SK-N-SH treated with all-trans-retinoic acid at 6 μM for 48 hours (cell line): Measurements from ENCODE around the gene CDC42BPB.

ENCODE experiments used
- BACH2 ChIP-seq: fragments of 250-450 bp; sonication (Bioruptor Pico); IDR thresholded peaks from 2 replicates; pipeline ENCODE4 v1.9.0; 2021; ENCODE audit warnings: mild to moderate bottlenecking, borderline replicate concordance
- CREB5 ChIP-seq: fragments of 250-450 bp; sonication (Bioruptor Pico); IDR thresholded peaks from 2 replicates; pipeline ENCODE4 v1.5.1; 2020; ENCODE audit warnings: low read depth, mild to moderate bottlenecking, moderate library complexity
- GLIS3 ChIP-seq: fragments of 250-450 bp; sonication (Bioruptor Pico); IDR thresholded peaks from 2 replicates; pipeline ENCODE4 v1.5.0; 2020; ENCODE audit warnings: mild to moderate bottlenecking, moderate library complexity
- ISL1 ChIP-seq: fragments of 250-450 bp; sonication (Bioruptor Pico); IDR thresholded peaks from 2 replicates; pipeline ENCODE4 v2.1.2; 2022; ENCODE audit warnings: mild to moderate bottlenecking, moderate library complexity
- PATZ1 ChIP-seq: fragments of 250-450 bp; sonication (Bioruptor Pico); IDR thresholded peaks from 2 replicates; pipeline ENCODE4 v1.8.0; 2020; ENCODE audit warnings: mild to moderate bottlenecking, moderate library complexity, borderline replicate concordance
- RARB ChIP-seq: fragments of 250-450 bp; sonication (Bioruptor Pico); IDR thresholded peaks from 2 replicates; pipeline ENCODE4 v1.8.0; 2021; ENCODE audit warnings: mild to moderate bottlenecking, moderate library complexity
- TOX ChIP-seq: fragments of 250-450 bp; sonication (Bioruptor Pico); IDR thresholded peaks from 2 replicates; pipeline ENCODE4 v1.8.0; 2021; ENCODE audit warnings: mild to moderate bottlenecking, moderate library complexity, borderline replicate concordance
- TSHZ2 ChIP-seq: fragments of 250-450 bp; sonication (Bioruptor Pico); IDR thresholded peaks from 2 replicates; pipeline ENCODE4 v1.5.0; 2020; ENCODE audit warnings: mild to moderate bottlenecking, moderate library complexity
- ZFP3 ChIP-seq: fragments of 250-450 bp; sonication (Bioruptor Pico); IDR thresholded peaks from 2 replicates; pipeline ENCODE4 v1.5.0; 2020; ENCODE audit warnings: mild to moderate bottlenecking, moderate library complexity
- ZFP30 ChIP-seq: fragments of 450-650 bp; formaldehyde crosslinking; IDR thresholded peaks from 2 replicates; pipeline ENCODE4 v1.5.0; 2022; ENCODE audit warnings: mild to moderate bottlenecking, moderate library complexity
- ZNF565 ChIP-seq: fragments of 450-650 bp; formaldehyde crosslinking; conservative IDR thresholded peaks from 2 replicates; pipeline ENCODE4 v1.5.0; 2020; ENCODE audit warnings: low read depth, mild to moderate bottlenecking, moderate library complexity

- no peak for TF ChIP-seq ZFP3 (CRISPR knock-in tag)
- no peak for TF ChIP-seq TSHZ2
- TF ChIP-seq BACH2 (CRISPR knock-in tag) = no peak
- no peak for TF ChIP-seq ZNF565 (CRISPR knock-in tag)
- TF ChIP-seq TOX (CRISPR knock-in tag) = no peak
- no peak for TF ChIP-seq ISL1 (CRISPR knock-in tag)
- TF ChIP-seq CREB5 (CRISPR knock-in tag) = no peak
- TF ChIP-seq GLIS3 (CRISPR knock-in tag) = no peak
- TF ChIP-seq ZFP30 (CRISPR knock-in tag) = no peak
- TF ChIP-seq RARB (CRISPR knock-in tag) = no peak
- no peak for TF ChIP-seq PATZ1 (CRISPR knock-in tag)
Observed at GRCh38 chr14:102957222-102957621, 100.1 kb downstream of the CDC42BPB start.
